ENCODE data around the gene ARHGAP45.
A peak's percentile ranks its signal among the peaks of the same experiment; 100 is the strongest.
"Not testable (repeated sequence)": the region's sequence is repeated elsewhere in the genome, so short reads cannot be mapped to it uniquely, and the experiment has no call there.

Gene ARHGAP45

DNA sequence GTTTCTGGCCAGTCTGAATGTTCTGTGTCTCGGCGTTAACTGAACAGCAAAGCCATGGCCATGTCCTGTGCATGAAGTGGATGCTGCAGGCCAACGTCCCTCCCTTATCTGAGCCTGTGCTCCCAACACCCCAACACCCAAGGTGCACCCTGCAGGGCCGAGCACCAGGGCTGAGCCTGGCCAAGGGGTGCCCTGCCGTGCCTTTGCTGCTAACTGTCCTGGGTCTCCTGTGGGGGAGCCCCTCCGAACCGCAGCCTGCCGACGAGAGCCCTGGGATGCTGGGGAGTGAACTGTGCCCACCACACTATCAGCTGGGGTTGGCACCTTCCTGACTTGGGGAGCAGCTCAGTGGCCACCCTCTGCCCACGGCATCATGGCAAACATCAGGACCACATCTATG is 54.4 kb downstream of the ARHGAP45 start:
- no peak for FAIRE-seq

DNA sequence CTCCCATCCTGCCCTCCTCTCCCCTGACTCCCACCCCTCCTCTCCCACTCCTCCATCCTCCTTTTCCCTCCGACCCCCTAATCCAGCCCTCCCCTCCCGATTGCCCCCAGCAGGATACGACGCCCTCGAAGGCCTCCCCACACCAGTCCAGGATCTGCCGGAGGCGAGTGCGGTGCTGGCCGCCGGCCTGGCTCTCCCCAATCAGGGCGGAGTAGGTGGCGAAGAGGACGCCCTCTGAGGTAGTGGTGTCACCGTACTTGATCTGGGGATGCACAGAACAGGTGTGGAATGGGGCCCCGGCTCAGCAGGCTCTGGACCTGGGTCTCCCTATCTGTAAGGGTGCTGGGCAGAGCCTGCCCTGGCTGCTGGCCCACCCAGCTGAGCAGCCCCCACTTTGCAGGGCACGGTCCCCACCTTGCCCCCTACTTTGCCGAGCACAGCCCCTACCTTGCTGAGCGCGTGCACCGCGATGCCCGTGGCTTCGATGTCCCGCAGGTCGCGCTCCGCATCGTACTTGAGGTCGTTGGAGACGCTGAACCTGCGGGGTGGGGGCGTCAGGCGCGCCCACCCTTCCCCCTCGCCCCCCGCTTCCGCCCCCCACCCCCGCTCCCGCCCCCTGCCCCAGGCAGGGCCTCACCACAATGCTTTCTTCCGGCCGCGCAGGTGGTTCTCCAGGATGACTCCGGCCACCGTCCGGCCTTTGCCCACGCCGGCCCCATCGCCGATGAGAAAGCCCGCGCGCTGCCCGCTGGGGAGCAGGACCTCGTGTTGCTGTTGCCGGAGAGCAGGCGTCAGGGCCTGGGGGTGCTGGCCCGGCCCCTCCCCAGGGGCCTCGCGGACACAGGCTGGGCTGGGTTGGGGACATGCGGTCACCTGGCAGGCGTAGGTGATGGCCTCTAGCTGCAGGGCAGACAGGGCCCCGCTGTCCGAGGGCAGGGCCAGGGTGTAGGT is 55.3 kb downstream of the ARHGAP45 start:
- FAIRE-seq: no peak

DNA sequence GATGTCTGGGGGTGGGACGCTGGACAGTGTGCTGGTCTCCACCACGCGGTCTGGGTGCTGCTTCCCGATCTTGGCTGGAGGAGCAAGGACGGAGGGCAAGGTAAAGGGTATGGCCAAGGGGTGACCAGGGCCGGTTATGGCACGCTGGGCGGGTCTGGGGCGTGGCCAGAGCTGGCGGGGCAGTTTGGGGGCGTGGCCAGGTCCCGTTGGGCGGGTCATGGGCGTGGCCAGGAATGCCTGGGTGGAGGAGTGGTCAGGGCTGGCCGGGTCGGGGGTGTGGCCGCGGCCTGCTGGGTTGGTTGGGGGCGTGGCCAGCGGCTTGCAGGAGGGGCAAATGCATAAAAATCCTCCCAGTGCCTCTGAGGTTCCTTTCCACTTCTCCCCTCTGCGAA is 56.0 kb downstream of the ARHGAP45 start:
- FAIRE-seq: peak; percentile 34

DNA sequence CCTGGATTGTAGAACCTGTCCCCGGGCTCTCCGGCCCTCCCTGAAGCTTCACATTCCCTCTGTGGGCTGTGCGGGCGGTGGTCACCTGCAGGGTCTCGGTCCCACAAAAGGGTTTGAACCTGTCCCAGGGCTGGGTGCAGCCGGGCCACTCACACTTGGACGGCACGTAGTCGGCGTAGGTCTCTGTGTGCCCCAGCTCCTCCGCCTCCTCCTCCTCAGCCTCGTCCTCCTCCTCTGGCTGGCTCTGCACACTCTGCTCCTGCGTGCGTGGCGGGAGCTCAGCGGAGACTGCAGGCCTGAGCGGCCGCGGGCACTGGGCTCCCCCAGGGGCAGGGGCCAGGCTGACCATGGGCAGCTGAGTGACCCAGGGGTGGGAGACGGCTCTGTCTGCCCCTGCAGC is 56.4 kb downstream of the ARHGAP45 start:
- no peak for FAIRE-seq

DNA sequence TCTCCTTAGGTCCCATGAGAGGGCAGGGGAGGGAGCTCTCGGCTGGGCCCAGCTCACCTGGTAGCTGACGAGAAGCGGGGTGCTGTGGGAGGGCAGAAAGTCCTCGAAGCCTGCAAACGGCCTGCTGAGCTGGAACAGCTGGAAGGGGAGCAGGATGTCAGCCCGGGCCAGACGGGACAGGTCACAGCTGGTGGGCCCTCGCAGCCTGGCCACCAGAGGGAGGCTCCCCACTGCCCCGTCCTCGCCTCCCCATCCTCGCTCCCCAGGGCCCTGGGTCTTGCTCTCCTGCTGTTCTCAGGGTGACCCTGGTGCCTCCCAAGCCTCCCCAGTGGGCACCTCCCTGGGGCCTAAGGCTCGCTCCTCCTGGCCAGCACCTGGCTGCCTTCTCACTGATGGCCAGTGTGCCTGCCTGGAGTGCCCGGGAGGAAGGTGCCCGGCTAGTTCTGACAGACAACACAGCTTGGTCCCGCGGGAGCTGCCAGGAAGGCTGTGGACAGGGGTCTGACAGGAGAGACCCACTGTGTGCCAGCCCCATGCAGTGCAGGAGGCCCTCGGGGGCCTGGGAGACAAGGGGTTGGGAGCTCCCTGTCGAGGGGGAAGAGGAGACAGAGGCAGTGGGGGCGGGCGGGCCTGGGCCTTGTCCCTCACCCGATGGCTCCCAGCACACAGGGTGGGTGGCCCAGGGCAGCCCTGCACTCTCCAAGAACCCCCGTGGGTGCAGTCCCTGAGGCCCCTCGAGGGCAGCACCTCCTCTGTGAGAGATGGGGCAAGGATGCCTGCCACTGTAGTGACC is 57.1 kb downstream of the ARHGAP45 start:
- no peak for FAIRE-seq

DNA sequence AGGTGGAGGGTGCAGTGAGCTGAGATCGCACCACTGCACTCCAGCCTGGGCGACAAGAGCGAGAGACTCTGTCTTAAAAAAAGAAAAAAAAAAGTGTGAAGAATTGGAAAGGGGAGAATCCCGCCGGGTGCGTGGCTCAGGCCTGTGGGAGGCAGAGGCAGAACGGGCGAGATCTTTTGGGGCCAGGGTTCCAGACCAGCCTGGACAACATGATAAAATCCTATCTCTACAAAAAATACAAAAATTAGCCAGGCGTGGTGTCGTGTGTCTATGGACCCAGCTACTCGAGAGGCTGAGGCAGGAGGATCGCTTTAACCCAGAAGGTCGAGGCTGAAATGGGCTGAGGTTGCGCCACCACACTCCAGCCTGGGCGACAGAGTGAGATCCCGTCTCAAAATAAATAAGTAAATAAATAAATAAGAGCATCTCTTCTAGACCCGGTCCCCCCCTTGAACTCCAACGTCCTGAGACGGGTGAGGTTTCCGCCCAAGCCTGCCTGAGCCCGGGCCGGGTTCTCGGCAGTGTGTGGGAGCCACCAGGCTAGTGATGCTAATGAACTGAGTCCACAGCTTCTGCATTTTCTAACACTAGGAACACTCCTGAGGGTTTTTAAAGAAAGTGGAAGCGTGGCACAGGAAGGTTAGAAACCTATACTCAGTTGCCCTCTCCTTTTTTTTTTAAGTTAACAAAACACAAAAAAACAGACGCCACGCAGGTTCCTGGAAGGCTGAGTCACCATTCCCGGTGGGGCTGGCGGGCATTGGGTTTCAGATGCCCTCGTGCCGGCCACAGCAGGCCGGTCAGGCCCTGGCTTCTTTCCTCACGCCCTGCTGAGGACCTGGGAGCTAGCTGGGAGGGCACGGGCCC is 58.9 kb downstream of the ARHGAP45 start:
- FAIRE-seq: no peak

DNA sequence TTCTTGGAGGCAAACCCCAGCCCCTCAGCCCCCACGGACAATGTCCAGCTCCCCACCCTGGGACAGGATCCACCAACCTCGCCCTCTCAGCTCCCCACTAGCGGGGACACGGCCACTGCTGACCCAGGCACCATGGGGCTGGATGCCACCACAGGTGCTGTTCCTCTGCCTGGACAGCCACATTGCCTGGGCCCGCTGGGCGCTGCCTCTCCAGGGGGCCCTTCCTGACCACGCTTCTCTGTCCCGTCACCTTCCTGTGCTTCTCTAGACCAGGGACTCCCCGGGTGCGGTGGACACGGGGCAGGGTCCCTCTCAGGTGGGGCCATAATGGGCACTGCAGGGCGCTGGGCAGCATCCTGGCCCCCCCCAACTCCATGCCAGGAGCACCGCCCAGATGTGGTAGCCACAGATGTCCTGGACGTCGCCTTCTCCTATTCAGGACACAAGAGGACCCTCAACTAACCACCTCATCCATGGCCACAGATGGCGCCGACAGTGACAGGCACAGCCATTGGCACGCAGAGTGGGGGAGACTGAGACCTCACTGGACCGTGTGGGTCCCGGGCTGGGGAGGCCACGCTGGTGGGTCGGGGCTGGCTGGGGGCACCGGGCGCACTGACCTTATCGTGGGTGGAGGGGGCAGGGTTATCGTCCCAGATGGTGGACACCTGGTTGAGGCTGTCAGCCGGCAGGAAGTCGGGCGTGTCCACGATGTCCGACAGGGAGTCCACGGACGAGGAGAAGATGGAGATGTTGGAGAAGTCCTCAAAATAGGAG is 60.2 kb downstream of the ARHGAP45 start:
- FAIRE-seq: no peak

DNA sequence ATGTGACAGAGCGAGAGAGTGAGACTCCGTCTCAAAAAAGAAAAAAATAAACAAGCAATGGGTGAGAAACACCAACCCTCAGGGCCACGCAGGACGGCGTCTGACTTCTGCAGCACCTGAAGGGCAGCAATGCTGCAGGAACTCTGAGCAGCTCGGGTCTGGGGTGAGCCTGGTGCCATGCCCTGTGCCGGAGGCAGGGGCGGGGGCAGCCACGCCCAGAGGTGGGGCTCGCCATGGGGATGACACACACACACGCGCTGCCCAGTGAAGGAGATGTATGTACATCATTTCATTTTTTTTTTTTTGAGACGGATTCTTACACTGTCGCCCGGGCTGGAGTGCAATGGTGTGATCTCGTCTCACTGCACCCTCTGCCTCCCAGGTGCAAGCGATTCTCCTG is 61.1 kb downstream of the ARHGAP45 start:
- no peak for FAIRE-seq

DNA sequence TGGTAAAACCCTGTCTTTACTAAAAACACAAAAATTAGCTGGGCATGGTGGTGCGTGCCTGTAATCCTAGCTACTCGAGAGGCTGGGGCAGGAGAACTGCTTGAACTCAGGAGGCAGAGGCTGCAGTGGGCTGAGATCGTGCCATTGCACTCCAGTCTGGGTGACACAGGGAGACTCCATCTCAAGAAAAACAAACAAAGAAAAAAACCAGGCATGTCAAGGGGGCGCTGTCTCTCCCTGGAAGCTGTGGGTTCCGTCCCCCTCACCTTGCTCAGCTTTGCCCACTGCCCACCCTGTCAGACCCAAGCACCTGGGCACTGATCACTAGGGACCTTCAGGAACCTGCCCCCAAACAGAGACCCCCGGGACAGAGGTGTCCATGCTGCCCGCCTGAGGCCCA is 62.1 kb downstream of the ARHGAP45 start:
- not testable (repeated sequence) for FAIRE-seq

DNA sequence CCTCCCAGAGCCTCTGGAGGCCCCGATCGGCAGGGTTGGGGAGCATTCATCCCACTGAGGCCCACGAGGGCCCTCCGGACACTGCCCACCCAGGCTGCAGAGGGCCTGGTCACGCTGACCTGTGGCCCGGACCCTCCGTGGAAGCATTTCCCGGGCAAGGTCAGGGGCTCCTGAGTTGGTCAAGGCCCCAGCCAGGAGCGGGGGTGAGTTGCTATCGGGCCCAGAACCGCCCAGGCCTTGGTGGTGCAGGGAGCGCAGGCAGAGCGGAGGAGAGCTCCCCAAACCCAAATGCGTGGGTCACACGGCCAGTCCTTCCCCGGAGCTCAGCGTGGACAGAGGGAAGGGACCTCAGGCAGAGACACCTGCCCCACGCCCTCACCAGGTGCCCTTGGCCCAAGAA is 62.6 kb downstream of the ARHGAP45 start:
- no peak for FAIRE-seq

DNA sequence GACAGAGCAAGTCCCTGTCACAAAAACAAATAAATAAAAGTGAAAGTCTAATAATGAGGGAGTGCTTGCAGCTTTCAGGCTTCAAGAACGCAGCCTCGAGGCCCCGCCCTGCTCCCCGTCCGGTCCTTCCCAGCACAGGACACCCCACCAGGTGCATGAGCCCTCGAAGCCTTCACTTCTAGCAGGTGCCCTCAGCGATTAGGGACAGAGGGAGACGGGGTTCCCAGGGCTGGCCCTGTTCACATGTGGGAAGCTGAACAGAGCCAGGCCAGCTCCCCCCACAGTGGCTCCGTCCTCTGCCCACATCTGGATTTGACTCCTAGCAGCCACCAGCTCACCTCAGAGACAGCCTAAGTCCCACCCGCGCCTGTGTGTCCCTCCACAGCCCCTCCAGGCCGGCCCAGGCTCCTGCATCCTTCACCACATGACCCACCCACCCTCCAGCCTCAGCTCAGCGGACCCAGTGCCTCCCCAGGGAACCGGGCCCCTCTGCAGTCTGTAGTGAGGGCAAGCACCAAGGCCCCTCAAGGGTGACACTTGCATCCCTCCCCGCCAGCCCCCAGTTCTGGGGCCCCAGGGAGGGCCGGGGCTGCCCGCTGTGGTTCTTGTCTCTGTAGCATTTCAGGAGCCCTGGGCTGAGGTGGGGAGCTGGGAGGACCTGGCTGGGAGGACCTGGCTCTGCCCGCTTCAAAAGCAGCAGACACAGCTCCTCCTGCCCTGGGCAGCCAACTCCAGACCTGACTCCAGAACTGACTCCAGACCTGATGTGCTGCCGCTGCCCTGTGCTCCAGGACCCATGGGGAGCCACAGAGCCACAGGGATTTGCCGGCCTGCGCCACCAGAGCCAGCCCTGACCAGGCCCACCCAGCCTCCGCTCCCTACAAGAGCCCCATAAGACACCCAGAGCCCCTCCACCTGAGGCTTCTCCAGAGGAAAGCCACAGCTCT is 64.1 kb downstream of the ARHGAP45 start:
- no peak for FAIRE-seq

DNA sequence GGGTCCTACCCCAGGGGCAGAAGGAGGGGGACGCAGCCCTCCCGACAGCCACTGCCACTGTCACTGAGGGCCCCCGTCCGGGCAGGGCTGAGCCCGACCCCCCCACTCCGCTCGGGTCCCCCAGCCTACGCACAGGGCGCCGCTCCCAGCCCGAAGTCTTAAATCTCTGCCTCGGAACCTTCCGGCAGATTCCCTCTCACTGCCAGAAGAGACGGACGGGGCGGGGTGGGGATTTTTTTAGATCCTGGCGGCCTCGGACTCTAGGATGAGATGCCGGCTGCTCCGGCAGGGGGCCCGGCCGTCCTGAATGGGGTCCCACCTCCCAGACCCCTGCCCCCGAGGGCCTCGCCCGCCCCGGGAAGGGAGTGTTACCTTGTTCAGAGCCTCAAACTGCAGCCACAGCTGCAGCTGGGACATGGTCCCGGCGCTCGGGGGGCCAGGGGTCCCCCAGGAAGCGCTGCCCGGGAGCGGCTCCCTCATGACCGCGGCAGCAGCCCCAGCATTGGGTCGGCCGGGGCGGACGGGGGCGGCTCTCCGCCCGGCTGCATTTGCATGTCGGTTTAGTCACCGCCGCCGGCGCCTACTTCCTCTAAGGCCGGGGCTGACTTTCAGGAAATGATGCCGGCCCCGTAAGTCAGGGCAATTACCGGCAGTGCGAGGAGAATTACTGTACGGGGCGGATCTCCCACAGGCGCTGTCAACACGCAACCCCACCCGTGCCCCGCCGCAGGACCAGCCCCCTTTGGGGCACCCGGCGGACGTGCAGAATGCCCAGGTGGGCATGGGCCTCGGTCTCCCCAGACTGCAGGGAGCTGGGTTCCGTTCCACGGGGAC is 65.0 kb downstream of the ARHGAP45 start:
- FAIRE-seq: peak; percentile 54

DNA sequence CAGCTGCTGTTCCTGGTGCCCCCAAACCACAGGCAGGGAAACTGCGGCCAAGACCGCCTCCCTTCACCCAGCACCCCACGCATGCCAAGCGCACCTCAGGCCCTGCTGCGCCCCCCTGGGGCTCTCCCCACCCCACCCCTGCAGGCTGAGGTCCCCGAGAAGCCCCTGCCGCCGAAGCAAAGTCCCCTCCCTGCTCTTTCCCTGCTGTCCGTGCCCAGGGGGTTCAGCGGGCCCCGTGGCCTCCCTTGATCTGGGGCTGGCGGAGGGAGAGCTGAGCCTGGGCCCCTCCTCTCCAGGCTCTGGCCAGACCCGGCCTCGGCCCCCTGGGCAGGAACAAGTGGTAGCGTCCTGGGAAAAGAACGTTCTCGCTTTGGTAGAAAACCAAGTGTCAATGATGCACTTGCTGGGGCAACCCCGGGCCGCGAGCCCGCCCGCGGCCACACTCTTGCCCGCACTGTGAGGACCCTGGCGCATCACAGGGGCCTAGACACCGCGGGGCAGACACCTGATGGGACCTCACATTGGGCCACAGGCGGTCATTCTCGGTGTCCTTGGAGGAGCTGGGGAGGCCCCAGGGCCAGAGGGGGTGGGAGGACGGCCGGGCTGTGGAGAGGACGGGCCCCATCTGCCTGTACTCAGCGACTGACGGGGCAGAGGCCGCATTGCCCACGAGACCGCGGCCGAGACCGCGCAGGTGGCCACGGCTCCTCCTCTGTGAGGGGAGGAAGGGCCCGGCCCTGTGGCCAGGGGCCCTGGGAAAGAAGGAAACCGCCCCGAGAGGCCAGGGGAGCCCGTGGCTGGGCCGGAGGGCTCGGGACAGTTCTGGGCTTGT is 65.8 kb downstream of the ARHGAP45 start:
- FAIRE-seq: no peak

DNA sequence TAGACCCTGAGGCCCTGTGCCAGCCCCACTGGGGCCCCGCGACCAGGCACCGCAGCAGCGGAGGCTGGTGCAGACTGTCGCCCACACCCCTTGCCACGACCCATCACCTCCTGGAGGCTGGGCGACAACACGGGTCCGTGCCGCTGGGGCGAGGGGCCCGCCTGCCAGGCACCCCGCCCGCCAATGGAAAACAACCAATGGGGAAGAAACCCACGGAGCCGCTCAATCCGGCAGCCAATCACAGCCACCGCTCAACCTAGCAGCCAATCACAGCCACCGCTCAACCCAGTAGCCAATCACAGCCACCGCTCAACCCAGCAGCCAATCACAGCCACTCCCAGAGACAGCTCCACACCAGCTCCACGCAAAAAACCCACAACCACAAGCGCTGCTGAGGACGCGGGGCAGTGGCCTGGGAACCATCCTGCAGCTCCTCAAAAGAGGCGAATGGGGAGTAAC is 66.5 kb downstream of the ARHGAP45 start:
- no peak for FAIRE-seq

DNA sequence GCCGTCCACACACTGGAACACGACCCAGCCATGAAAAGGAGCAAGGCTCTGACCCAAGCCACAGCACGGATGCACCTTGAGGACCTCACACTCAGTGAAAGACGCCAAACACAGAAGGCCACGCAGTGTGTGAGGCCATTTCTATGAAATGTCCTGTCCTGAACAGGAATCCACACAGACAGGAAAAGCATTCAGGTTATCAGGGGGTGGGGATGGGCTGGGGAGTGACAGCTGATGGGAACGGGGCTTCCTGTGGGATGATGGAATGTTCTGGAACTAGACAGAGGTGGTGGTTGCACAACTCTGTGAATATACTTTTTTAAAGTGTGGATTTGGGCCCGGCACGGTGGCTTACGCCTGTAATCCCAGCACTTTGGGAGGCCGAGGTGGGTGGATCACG is 67.5 kb downstream of the ARHGAP45 start:
- FAIRE-seq: no peak

DNA sequence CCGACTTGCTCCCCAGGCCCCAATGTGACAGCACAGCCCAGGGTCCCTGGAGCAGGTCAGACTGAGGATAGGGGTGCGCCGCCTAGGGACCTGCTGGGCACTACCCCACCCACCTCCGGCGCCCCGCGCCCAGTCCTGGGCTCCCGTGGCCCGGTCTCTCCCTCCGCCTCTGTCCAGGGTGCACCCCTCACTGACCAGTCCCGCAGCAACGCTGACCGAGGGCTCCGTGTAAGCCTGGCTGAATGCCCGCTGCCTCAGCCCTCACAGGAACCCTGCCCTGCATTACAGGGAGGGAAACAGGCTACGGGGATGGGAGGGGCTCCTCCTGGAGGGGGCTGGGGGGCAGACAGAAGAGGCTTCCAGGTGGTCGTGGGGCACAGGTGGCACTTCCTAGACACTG is 68.5 kb downstream of the ARHGAP45 start:
- FAIRE-seq: no peak

DNA sequence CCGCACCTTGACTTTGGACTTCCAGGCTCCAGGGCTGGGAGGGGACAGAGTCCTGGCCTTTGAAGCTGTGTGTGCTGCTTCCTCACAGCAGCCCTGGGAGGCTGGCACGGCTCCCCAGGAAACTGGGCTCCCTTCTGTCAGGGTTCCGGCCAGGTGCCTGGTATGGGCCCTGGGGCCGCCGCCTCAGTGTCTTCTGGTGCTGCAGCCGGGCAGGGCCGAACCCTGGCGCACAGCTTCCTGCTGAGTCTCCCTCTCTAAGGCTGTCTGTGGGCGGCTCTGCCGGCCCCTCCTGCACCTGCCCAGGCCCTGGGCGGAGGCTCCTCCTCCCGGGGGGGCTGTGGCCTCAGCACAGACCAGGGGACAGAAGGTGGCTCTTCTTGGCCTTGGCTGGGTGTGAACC is 69.2 kb downstream of the ARHGAP45 start:
- no peak for FAIRE-seq

Measured in G401.6 (cell line).